IPS DF 6.9 (cell line): ENCODE data around the gene HELB.

Source experiments
- DNase-seq: peaks from one replicate; pipeline ENCODE4 v3.0.0-alpha.2; 2013; ENCODE audit warnings: low read depth, low spot score
- H3K27ac ChIP-seq: one replicate; pipeline ENCODE4 v1.5.1; 2013; ENCODE audit warnings: low read length, control low read depth
- H3K27me3 ChIP-seq: 2 replicates; pipeline ENCODE4 v1.6.1; 2013; ENCODE audit warnings: mild to moderate bottlenecking, low read length; ENCODE audit not compliant: control insufficient read depth, insufficient read depth
- H3K36me3 ChIP-seq: 2 replicates; pipeline ENCODE4 v1.6.1; 2013; ENCODE audit warnings: low read length; ENCODE audit not compliant: control insufficient read depth, insufficient read depth
- H3K4me1 ChIP-seq: 2 replicates; pipeline ENCODE4 v1.6.1; 2013; ENCODE audit warnings: low read length; ENCODE audit not compliant: control insufficient read depth, insufficient read depth
- H3K4me3 ChIP-seq: 2 replicates; pipeline ENCODE4 v1.5.1; 2013; ENCODE audit warnings: mild to moderate bottlenecking, low read length
- H3K9me3 ChIP-seq: 2 replicates; pipeline ENCODE4 v1.6.1; 2013; ENCODE audit warnings: low read length, inconsistent platforms; ENCODE audit not compliant: control insufficient read depth, insufficient read depth
- WGBS: extraction: QIAGEN DNeasy Blood & Tissue Kit; methylation state at CpG from one replicate; pipeline ENCODE4 v1.1.7; 2013; ENCODE audit warnings: mixed read lengths, missing lambda C conversion rate; ENCODE audit not compliant: insufficient read length, insufficient coverage; 5-methylcytosine and 5-hydroxymethylcytosine counted together

The HELB gene

DNA sequence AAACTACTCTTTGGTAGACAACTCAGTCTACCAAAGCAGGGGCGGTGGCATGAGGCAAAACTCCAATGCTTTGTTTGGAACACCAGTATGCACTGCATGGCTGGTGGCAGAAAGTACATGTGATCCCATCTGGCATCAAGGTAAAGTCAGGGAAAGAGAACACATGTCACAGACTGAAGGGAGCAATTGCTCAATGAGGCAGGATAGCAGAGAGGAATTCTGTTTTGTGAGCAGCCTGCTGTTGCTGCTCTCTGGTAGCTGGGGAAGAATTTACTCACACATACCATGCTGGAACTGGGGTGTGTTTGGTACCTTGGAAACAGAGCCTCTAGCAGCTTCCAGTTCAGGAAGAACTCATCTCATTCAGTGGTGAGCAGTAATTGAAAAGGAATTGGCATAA lies 84.8 kb downstream of the HELB start:
- Histone ChIP-seq H3K4me3 (no peak overlapping the region), H3K27me3 (no peaks in the 10 kb centered on the region), H3K27ac (no peak overlapping the region), H3K4me1 (no peaks in the 10 kb centered on the region), H3K9me3 (no peaks in the 10 kb centered on the region), H3K36me3 (no peaks in the 10 kb centered on the region)
- WGBS: no CpG with 5 or more reads among the region's 1 CpG
- no peak for DNase-seq
